Measurements from ENCODE around the gene NOL9.

GRCh38 chr1:6545276-6546112, 8.8 kb downstream of the NOL9 start:
- TF ChIP-seq CTCF (IDR thresholded peaks at IDR 0.05) (no peak), POLR2A (IDR thresholded peaks at IDR 0.05) (no peak), EP300 (IDR thresholded peaks at IDR 0.05) (no peak)

Data from tibial nerve (tissue), 4 donors.